Stimulated activated CD4-positive, alpha-beta T cell treated with anti-CD3 and anti-CD28 coated beads, TNF-alpha, amount 100 ng/mL, for 1 hour (primary cell): ENCODE results near the gene EXOC4.
"Not testable (repeated sequence)": the region's sequence is repeated elsewhere in the genome, so short reads cannot be mapped to it uniquely, and the experiment has no call there.

ENCODE experiments used
- DNase-seq, 3 donors: peaks; one replicate each; pipeline ENCODE4 v3.0.0-alpha.2; 2020; ENCODE audit warnings: low read depth in 3 of 3, low spot score in 1 of 3

The EXOC4 gene

GRCh38 chr7:134056816-134057215 is 803.9 kb downstream of the EXOC4 start:
- no peak for DNase-seq

- DNase-seq, result no peak
These were observed 805.6 kb downstream of the EXOC4 start for GRCh38 chr7:134058521-134058920.

GRCh38 chr7:134058980-134059379 is 806.1 kb downstream of the EXOC4 start:
- no peak for DNase-seq

GRCh38 chr7:134059921-134060320 is 807.0 kb downstream of the EXOC4 start:
- DNase-seq, result no peak

- DNase-seq, result no peak
These were observed 808.0 kb downstream of the EXOC4 start for GRCh38 chr7:134060874-134061273.

- no peak for DNase-seq
These were observed 809.6 kb downstream of the EXOC4 start for GRCh38 chr7:134062460-134062859.

GRCh38 chr7:134065415-134065814 is 812.5 kb downstream of the EXOC4 start:
- no peak for DNase-seq

GRCh38 chr7:134067164-134067563 is 814.3 kb downstream of the EXOC4 start:
- DNase-seq, result no peak

GRCh38 chr7:134068670-134069069 is 815.8 kb downstream of the EXOC4 start:
- no peak for DNase-seq

- DNase-seq, result no peak
These were observed 816.3 kb downstream of the EXOC4 start for GRCh38 chr7:134069187-134069586.

GRCh38 chr7:134070673-134071072 is 817.8 kb downstream of the EXOC4 start:
- no peak for DNase-seq

GRCh38 chr7:134071355-134072331 is 818.8 kb downstream of the EXOC4 start:
- no peak for DNase-seq

- no peak for DNase-seq
These were observed 820.4 kb downstream of the EXOC4 start for GRCh38 chr7:134073276-134073675.

GRCh38 chr7:134075799-134076198 is 822.9 kb downstream of the EXOC4 start:
- DNase-seq, result no peak

- not testable (repeated sequence) for DNase-seq
These were observed 824.7 kb downstream of the EXOC4 start for GRCh38 chr7:134077560-134077959.

- no peak for DNase-seq
These were observed 826.1 kb downstream of the EXOC4 start for GRCh38 chr7:134078991-134079390.

GRCh38 chr7:134081695-134082094 is 828.8 kb downstream of the EXOC4 start:
- DNase-seq, result no peak

- no peak for DNase-seq
These were observed 831.0 kb downstream of the EXOC4 start for GRCh38 chr7:134083766-134084487.

GRCh38 chr7:134084488-134085144 is 831.7 kb downstream of the EXOC4 start:
- no peak for DNase-seq

- DNase-seq, result no peak
These were observed 832.4 kb downstream of the EXOC4 start for GRCh38 chr7:134085311-134085710.

GRCh38 chr7:134086998-134087735 is 834.3 kb downstream of the EXOC4 start:
- no peak for DNase-seq
